ENCODE measurements around the gene SEC16A. TPM values are rescaled to one million over a fixed set of nuclear protein-coding genes. Genes with fewer than 3 reads are reported as not detected.
A peak's percentile ranks its signal among the peaks of the same experiment; 100 is the strongest.
"Not testable (repeated sequence)": the region's sequence is repeated elsewhere in the genome, so short reads cannot be mapped to it uniquely, and the experiment has no call there.

Gene SEC16A
- total and polyA plus RNA-seq, 4 donors = 21.7 to 96.1 (median 66.0) TPM

DNA sequence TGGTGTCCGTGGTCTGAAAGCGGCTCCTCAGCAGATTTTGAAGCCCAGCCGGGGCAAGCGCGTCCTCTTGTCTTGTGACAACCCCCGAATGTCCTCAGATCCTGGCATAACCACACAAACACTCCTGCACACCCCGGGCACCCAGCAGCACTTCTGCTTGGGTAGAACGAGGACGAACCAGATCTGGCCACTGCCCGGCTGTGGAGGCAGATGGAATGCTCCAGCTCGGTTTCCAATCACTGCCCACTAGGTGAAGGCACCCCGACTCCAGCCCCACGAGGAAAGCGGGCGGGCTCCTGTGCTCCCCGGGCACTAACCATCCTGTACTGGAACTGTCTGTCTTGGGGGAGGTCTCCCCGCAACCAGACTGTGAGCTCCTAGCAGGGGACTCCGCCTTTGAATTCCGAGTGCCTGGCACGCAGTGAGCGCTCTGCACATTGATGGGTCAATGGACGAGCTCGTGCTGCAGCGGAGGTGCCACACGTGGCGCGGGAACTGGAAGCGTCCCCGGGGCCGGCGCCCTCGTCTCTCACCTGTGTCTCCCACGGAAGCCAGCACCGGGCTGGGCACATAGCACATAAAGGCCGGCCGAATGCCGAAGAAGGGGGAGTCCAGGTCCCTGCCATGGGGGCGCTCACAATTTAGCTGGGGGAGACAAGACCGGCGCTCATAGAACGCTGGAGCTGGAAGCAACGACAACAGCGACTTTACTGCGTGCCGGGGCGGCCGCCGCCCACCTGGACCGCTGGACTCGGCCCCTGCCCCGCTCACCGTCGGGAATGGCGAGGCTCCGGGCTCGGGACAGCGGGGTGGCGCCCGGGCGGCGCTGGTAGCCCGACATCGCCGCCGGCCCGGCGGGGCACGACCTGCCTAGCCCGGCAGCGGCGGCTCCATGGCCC is 73.0 kb downstream of the SEC16A start:
- TF ChIP-seq NR2F2 (IDR thresholded peaks at IDR 0.05) (no peak), RXRA (IDR thresholded peaks at IDR 0.05) (peak; percentile 30 to 62), YY1 (IDR thresholded peaks at IDR 0.05) (peak; percentile 24)
- TF ChIP-seq, protein P1, sequence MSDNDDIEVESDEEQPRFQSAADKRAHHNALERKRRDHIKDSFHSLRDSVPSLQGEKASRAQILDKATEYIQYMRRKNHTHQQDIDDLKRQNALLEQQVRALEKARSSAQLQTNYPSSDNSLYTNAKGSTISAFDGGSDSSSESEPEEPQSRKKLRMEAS (IDR thresholded peaks at IDR 0.05) = peak; percentile 97
- peaks cover 3 to 22% (median 17%) of the 10 kb centered on the region in 4 donors for H3K4me1 ChIP-seq (ENCODE audit: control insufficient read depth in 4 of 4, insufficient read depth in 4 of 4, low read length in 3 of 4)

DNA sequence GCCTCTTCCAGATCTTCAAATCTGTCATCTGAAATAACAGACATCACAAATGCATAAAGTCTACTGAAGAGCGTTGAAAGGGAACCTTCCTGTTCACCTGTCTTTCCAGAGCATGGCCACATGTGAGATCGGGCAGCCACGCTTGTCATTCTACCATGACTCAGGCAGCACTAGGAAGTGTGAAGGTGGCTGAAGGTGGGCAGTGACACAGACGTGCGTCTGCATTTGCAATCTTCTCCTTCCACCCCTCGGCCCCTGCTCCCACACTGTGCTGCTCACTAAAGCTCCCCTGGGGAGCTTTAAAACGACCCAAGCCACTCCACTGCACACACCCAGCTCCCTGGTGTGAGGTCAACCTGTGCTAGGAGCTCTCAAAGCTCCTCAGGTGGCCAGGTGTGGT is 74.9 kb downstream of the SEC16A start:
- Histone ChIP-seq H3K9ac (ENCODE audit: low read depth in 1 of 2, low read length in 2 of 2) (no peak overlapping the region), H3K27ac (ENCODE audit: low read depth in 1 of 2, low read length in 2 of 2) (no peak overlapping the region), H3K4me3 (ENCODE audit: low read depth in 1 of 3, low read length in 3 of 3) (no peak overlapping the region), H3K9me3 (ENCODE audit: control insufficient read depth in 4 of 4, low read length in 3 of 4) (no peaks in the 10 kb centered on the region), H3K27me3 (ENCODE audit: control insufficient read depth in 4 of 4, insufficient read depth in 4 of 4, low read length in 3 of 4) (no peaks in the 10 kb centered on the region), H3K36me3 (ENCODE audit: control insufficient read depth in 4 of 4, insufficient read depth in 3 of 4, low read depth in 1 of 4, low read length in 3 of 4) (peaks cover 5 to 36% (median 14%) of the 10 kb centered on the region in 4 donors), H3K4me1 (ENCODE audit: control insufficient read depth in 4 of 4, insufficient read depth in 4 of 4, low read length in 3 of 4) (peaks cover 3 to 22% (median 17%) of the 10 kb centered on the region in 4 donors)
- WGBS = 94% methylated on average over 7 of the region's 7 CpGs
- no peak for DNase-seq (ENCODE audit: low spot score)
- no peak for TF ChIP-seq SP1 (IDR thresholded peaks at IDR 0.05)
- no peak for TF ChIP-seq EGR1 (IDR thresholded peaks at IDR 0.05; ENCODE audit: low read depth in 2 of 2)
- TF ChIP-seq, protein P2, sequence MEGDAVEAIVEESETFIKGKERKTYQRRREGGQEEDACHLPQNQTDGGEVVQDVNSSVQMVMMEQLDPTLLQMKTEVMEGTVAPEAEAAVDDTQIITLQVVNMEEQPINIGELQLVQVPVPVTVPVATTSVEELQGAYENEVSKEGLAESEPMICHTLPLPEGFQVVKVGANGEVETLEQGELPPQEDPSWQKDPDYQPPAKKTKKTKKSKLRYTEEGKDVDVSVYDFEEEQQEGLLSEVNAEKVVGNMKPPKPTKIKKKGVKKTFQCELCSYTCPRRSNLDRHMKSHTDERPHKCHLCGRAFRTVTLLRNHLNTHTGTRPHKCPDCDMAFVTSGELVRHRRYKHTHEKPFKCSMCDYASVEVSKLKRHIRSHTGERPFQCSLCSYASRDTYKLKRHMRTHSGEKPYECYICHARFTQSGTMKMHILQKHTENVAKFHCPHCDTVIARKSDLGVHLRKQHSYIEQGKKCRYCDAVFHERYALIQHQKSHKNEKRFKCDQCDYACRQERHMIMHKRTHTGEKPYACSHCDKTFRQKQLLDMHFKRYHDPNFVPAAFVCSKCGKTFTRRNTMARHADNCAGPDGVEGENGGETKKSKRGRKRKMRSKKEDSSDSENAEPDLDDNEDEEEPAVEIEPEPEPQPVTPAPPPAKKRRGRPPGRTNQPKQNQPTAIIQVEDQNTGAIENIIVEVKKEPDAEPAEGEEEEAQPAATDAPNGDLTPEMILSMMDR (IDR thresholded peaks at IDR 0.05; ENCODE audit: low read depth, low read length, missing input control) = no peak
- TF ChIP-seq, protein P3, sequence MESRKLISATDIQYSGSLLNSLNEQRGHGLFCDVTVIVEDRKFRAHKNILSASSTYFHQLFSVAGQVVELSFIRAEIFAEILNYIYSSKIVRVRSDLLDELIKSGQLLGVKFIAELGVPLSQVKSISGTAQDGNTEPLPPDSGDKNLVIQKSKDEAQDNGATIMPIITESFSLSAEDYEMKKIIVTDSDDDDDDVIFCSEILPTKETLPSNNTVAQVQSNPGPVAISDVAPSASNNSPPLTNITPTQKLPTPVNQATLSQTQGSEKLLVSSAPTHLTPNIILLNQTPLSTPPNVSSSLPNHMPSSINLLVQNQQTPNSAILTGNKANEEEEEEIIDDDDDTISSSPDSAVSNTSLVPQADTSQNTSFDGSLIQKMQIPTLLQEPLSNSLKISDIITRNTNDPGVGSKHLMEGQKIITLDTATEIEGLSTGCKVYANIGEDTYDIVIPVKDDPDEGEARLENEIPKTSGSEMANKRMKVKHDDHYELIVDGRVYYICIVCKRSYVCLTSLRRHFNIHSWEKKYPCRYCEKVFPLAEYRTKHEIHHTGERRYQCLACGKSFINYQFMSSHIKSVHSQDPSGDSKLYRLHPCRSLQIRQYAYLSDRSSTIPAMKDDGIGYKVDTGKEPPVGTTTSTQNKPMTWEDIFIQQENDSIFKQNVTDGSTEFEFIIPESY (IDR thresholded peaks at IDR 0.05) = no peak
- TF ChIP-seq FOXA2 (IDR thresholded peaks at IDR 0.05) = no peak
- TF ChIP-seq YY1 (IDR thresholded peaks at IDR 0.05) = no peak
- TF ChIP-seq, protein P1 (IDR thresholded peaks at IDR 0.05) = no peak
- TF ChIP-seq, protein P4, sequence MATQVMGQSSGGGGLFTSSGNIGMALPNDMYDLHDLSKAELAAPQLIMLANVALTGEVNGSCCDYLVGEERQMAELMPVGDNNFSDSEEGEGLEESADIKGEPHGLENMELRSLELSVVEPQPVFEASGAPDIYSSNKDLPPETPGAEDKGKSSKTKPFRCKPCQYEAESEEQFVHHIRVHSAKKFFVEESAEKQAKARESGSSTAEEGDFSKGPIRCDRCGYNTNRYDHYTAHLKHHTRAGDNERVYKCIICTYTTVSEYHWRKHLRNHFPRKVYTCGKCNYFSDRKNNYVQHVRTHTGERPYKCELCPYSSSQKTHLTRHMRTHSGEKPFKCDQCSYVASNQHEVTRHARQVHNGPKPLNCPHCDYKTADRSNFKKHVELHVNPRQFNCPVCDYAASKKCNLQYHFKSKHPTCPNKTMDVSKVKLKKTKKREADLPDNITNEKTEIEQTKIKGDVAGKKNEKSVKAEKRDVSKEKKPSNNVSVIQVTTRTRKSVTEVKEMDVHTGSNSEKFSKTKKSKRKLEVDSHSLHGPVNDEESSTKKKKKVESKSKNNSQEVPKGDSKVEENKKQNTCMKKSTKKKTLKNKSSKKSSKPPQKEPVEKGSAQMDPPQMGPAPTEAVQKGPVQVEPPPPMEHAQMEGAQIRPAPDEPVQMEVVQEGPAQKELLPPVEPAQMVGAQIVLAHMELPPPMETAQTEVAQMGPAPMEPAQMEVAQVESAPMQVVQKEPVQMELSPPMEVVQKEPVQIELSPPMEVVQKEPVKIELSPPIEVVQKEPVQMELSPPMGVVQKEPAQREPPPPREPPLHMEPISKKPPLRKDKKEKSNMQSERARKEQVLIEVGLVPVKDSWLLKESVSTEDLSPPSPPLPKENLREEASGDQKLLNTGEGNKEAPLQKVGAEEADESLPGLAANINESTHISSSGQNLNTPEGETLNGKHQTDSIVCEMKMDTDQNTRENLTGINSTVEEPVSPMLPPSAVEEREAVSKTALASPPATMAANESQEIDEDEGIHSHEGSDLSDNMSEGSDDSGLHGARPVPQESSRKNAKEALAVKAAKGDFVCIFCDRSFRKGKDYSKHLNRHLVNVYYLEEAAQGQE (IDR thresholded peaks at IDR 0.05) = no peak
- TF ChIP-seq, protein P5, sequence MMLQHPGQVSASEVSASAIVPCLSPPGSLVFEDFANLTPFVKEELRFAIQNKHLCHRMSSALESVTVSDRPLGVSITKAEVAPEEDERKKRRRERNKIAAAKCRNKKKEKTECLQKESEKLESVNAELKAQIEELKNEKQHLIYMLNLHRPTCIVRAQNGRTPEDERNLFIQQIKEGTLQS (IDR thresholded peaks at IDR 0.05) = no peak

More for the DNA sequence above, 73.0 kb downstream of the SEC16A start:
- 11% methylated on average over 71 of the region's 71 CpGs for WGBS
- H3K9me3 ChIP-seq (ENCODE audit: control insufficient read depth in 4 of 4, low read length in 3 of 4) = no peaks in the 10 kb centered on the region
- H3K27me3 ChIP-seq (ENCODE audit: control insufficient read depth in 4 of 4, insufficient read depth in 4 of 4, low read length in 3 of 4) = no peaks in the 10 kb centered on the region
- no peak for DNase-seq (ENCODE audit: low spot score)
- peaks cover 9 to 44% (median 22%) of the 10 kb centered on the region in 4 donors for H3K36me3 ChIP-seq (ENCODE audit: control insufficient read depth in 4 of 4, insufficient read depth in 3 of 4, low read depth in 1 of 4, low read length in 3 of 4)
- peak overlapping the region; percentile 15 to 36 for H3K9ac ChIP-seq (ENCODE audit: low read depth in 1 of 2, low read length in 2 of 2)
- H3K4me3 ChIP-seq (ENCODE audit: low read depth in 1 of 3, low read length in 3 of 3) = peak overlapping the region; percentile 67 to 76 (median 75)
- peak overlapping the region; percentile 76 to 81 for H3K27ac ChIP-seq (ENCODE audit: low read depth in 1 of 2, low read length in 2 of 2)

DNA sequence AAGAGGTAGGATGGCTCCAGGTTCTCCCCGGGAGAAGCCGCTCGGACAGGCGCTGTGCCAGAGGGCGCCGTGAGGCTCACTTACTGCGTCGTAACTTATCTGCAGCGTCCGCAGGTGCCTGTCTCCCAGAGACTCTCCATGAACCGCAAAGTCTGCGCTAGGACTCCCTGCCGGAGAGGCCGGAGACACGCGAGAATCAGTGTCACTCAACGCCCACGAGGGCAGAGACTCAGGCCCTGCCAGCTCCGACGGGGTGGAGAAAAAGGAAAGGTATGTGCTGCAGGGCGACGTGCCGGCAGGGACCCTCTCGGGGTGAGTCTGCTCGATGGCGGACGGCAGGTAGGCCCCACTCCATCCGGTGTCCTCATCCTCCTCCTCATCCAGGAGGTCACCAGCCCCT is 75.8 kb downstream of the SEC16A start:
- peaks cover 3 to 21% (median 17%) of the 10 kb centered on the region in 4 donors for H3K4me1 ChIP-seq (ENCODE audit: control insufficient read depth in 4 of 4, insufficient read depth in 4 of 4, low read length in 3 of 4)
- H3K9ac ChIP-seq (ENCODE audit: low read depth in 1 of 2, low read length in 2 of 2); DNase-seq (ENCODE audit: low spot score); H3K27ac ChIP-seq (ENCODE audit: low read depth in 1 of 2, low read length in 2 of 2); H3K9me3 ChIP-seq (ENCODE audit: control insufficient read depth in 4 of 4, low read length in 3 of 4); H3K27me3 ChIP-seq (ENCODE audit: control insufficient read depth in 4 of 4, insufficient read depth in 4 of 4, low read length in 3 of 4); H3K4me3 ChIP-seq (ENCODE audit: low read depth in 1 of 3, low read length in 3 of 3): not testable (repeated sequence)
- H3K36me3 ChIP-seq (ENCODE audit: control insufficient read depth in 4 of 4, insufficient read depth in 3 of 4, low read depth in 1 of 4, low read length in 3 of 4) = peaks cover 7 to 38% (median 10%) of the 10 kb centered on the region in 4 donors
- 96% methylated on average over 28 of the region's 28 CpGs for WGBS

DNA sequence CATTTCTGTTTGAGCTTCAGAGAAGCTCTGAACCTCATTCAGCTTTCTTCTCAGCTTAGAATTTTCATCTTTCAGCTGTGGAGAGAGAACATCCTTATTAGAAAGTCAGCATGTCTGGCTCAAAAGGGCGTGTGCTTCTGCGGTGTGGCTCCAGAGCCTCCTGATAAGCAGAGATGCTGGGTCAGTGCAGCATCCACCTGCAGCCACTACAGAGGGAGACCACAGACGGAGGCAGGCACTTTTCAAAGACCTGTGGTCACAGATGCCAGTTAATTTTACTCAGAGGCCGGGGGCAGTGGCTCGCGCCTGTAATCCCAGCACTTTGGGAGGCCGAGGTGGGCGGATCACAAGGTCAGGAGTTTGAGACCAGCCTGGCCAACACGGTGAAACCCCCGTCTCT is 76.9 kb downstream of the SEC16A start:
- not testable (repeated sequence) for H3K27ac ChIP-seq (ENCODE audit: low read depth in 1 of 2, low read length in 2 of 2); H3K4me3 ChIP-seq (ENCODE audit: low read depth in 1 of 3, low read length in 3 of 3); DNase-seq (ENCODE audit: low spot score); H3K27me3 ChIP-seq (ENCODE audit: control insufficient read depth in 4 of 4, insufficient read depth in 4 of 4, low read length in 3 of 4); H3K9me3 ChIP-seq (ENCODE audit: control insufficient read depth in 4 of 4, low read length in 3 of 4); H3K4me1 ChIP-seq (ENCODE audit: control insufficient read depth in 4 of 4, insufficient read depth in 4 of 4, low read length in 3 of 4); H3K9ac ChIP-seq (ENCODE audit: low read depth in 1 of 2, low read length in 2 of 2)
- peaks cover 8 to 40% (median 10%) of the 10 kb centered on the region in 4 donors for H3K36me3 ChIP-seq (ENCODE audit: control insufficient read depth in 4 of 4, insufficient read depth in 3 of 4, low read depth in 1 of 4, low read length in 3 of 4)
- 92% methylated on average over 10 of the region's 10 CpGs for WGBS

All from liver (tissue), 9 donors.